H9 (cell line): ENCODE results near the gene COMT. TPM values are rescaled to one million over a fixed set of nuclear protein-coding genes. Genes with fewer than 3 reads are reported as not detected.

Experiments used
- DNase-seq: peaks from one replicate; pipeline ENCODE4 v3.0.0-alpha.2; 2017
- H2AFZ ChIP-seq: one replicate; pipeline ENCODE4 v1.6.1; 2013; ENCODE audit warnings: mild to moderate bottlenecking, low read length, control low read depth, moderate library complexity
- H2AK5ac ChIP-seq: 2 replicates; pipeline ENCODE4 v1.6.1; 2013; ENCODE audit warnings: low read length, control low read depth, mixed read lengths; ENCODE audit not compliant: insufficient read length
- H2BK120ac ChIP-seq: one replicate; pipeline ENCODE4 v1.6.1; 2013; ENCODE audit warnings: low read depth, mild to moderate bottlenecking, low read length, control low read depth, inconsistent platforms; ENCODE audit not compliant: poor library complexity, severe bottlenecking
- H2BK12ac ChIP-seq: 2 replicates; pipeline ENCODE4 v1.6.1; 2013; ENCODE audit warnings: low read length, control low read depth, mixed read lengths, low read depth; ENCODE audit not compliant: insufficient read length
- H2BK15ac ChIP-seq: 2 replicates; pipeline ENCODE4 v1.6.1; 2013; ENCODE audit warnings: low read depth, low read length, control low read depth
- H2BK20ac ChIP-seq: one replicate; pipeline ENCODE4 v1.6.1; 2013; ENCODE audit warnings: low read depth, mild to moderate bottlenecking, low read length, control low read depth, inconsistent platforms; ENCODE audit not compliant: poor library complexity, severe bottlenecking
- H2BK5ac ChIP-seq: 2 replicates; pipeline ENCODE4 v1.6.1; 2013; ENCODE audit warnings: low read length, control low read depth, mixed read lengths; ENCODE audit not compliant: insufficient read length
- H3K14ac ChIP-seq: 2 replicates; pipeline ENCODE4 v1.6.1; 2013; ENCODE audit warnings: low read length, control low read depth; ENCODE audit not compliant: insufficient read depth
- H3K18ac ChIP-seq: 2 replicates; pipeline ENCODE4 v1.6.1; 2013; ENCODE audit warnings: low read depth, mild to moderate bottlenecking, mixed read lengths, low read length, control low read depth; ENCODE audit not compliant: insufficient read length
- H3K23ac ChIP-seq: 2 replicates; pipeline ENCODE4 v1.6.1; 2013; ENCODE audit warnings: low read length, control low read depth, mixed read lengths, low read depth; ENCODE audit not compliant: insufficient read length
- H3K23me2 ChIP-seq: 2 replicates; pipeline ENCODE4 v1.6.1; 2013; ENCODE audit warnings: low read depth, mild to moderate bottlenecking, mixed read lengths, low read length, control low read depth; ENCODE audit not compliant: insufficient read length, poor library complexity, severe bottlenecking
- H3K27ac ChIP-seq: 2 replicates; pipeline ENCODE4 v1.5.1; 2013; ENCODE audit warnings: low read length, control low read depth, mixed read lengths, low read depth; ENCODE audit not compliant: insufficient read length
- H3K27me3 ChIP-seq: 2 replicates; pipeline ENCODE4 v1.6.1; 2013; ENCODE audit warnings: low read length, control low read depth, inconsistent platforms; ENCODE audit not compliant: insufficient read depth
- H3K4ac ChIP-seq: 2 replicates; pipeline ENCODE4 v1.6.1; 2013; ENCODE audit warnings: low read depth, mild to moderate bottlenecking, control low read depth, inconsistent platforms, low read length, moderate library complexity
- H3K4me1 ChIP-seq: 2 replicates; pipeline ENCODE4 v1.6.1; 2013; ENCODE audit warnings: low read length, control low read depth, inconsistent platforms; ENCODE audit not compliant: insufficient read depth
- H3K4me2 ChIP-seq: 2 replicates; pipeline ENCODE4 v1.6.1; 2013; ENCODE audit warnings: low read length, control low read depth, mixed read lengths; ENCODE audit not compliant: insufficient read length, insufficient read depth
- H3K56ac ChIP-seq: 2 replicates; pipeline ENCODE4 v1.6.1; 2013; ENCODE audit warnings: low read depth, mild to moderate bottlenecking, mixed read lengths, low read length, control low read depth; ENCODE audit not compliant: insufficient read length
- H3K79me1 ChIP-seq: 2 replicates; pipeline ENCODE4 v1.6.1; 2013; ENCODE audit warnings: low read depth, mild to moderate bottlenecking, moderate library complexity, low read length, control low read depth, inconsistent platforms; ENCODE audit not compliant: insufficient read depth, poor library complexity, severe bottlenecking
- H3K79me2 ChIP-seq: 2 replicates; pipeline ENCODE4 v1.6.1; 2013; ENCODE audit warnings: low read length, control low read depth, inconsistent platforms; ENCODE audit not compliant: insufficient read depth
- H3K9ac ChIP-seq: 2 replicates; pipeline ENCODE4 v1.6.1; 2013; ENCODE audit warnings: low read length, control low read depth, mixed read lengths; ENCODE audit not compliant: insufficient read length; ENCODE audit errors: extremely low read depth
- H3K9me3 ChIP-seq: one replicate; pipeline ENCODE4 v1.6.1; 2013; ENCODE audit warnings: low read depth, low read length, inconsistent platforms; ENCODE audit not compliant: control insufficient read depth
- H3T11ph ChIP-seq: one replicate; pipeline ENCODE4 v1.6.1; 2013; ENCODE audit warnings: mild to moderate bottlenecking, low read length, control low read depth, inconsistent platforms
- H4K20me1 ChIP-seq: one replicate; pipeline ENCODE4 v1.6.1; 2013; ENCODE audit not compliant: control insufficient read depth, insufficient read length, insufficient read depth
- H4K5ac ChIP-seq: 2 replicates; pipeline ENCODE4 v1.6.1; 2013; ENCODE audit warnings: low read depth, mild to moderate bottlenecking, mixed read lengths, low read length, control low read depth; ENCODE audit not compliant: insufficient read length
- H4K8ac ChIP-seq: replicated peaks from 2 replicates; pipeline ENCODE4 v1.6.1; 2013; ENCODE audit warnings: low read length, control low read depth, mixed read lengths, low read depth; ENCODE audit not compliant: insufficient read length
- H4K91ac ChIP-seq: 2 replicates; pipeline ENCODE4 v1.6.1; 2013; ENCODE audit warnings: low read depth, mild to moderate bottlenecking, moderate library complexity, mixed read lengths, low read length, control low read depth; ENCODE audit not compliant: insufficient read length
- H3K27ac Mint-ChIP-seq, 3 experiments: 2 replicates in 2 of 3; 3 replicates in 1 of 3; pipeline ENCODE4 v1.8.0; 2020 to 2021; ENCODE audit warnings: mixed read lengths in 3 of 3, mild to moderate bottlenecking in 1 of 3, moderate library complexity in 1 of 3
- H3K27me3 Mint-ChIP-seq: 2 replicates; pipeline ENCODE4 v1.8.0; 2021; ENCODE audit warnings: low read depth, mild to moderate bottlenecking, moderate library complexity, mixed read lengths
- H3K36me3 Mint-ChIP-seq, 3 experiments: 2 replicates in 2 of 3; 3 replicates in 1 of 3; pipeline ENCODE4 v1.8.0; 2020 to 2021; ENCODE audit warnings: low read depth in 3 of 3, mixed read lengths in 3 of 3; ENCODE audit not compliant: insufficient read depth in 1 of 3
- H3K4me1 Mint-ChIP-seq, 2 experiments: 2 replicates each; pipeline ENCODE4 v1.8.0; 2020; ENCODE audit warnings: mixed read lengths in 2 of 2
- H3K4me3 Mint-ChIP-seq, 2 experiments: 2 replicates in 1 of 2; 3 replicates in 1 of 2; pipeline ENCODE4 v1.8.0; 2020 to 2021; ENCODE audit warnings: mild to moderate bottlenecking in 2 of 2, mixed read lengths in 2 of 2, moderate library complexity in 1 of 2
- H3K9me3 Mint-ChIP-seq, 2 experiments: 2 replicates in 1 of 2; 3 replicates in 1 of 2; pipeline ENCODE4 v1.8.0; 2020; ENCODE audit warnings: mild to moderate bottlenecking in 2 of 2, mixed read lengths in 2 of 2, moderate library complexity in 1 of 2
- WGBS: extraction: QIAGEN DNeasy Blood & Tissue Kit; methylation state at CpG from one replicate; pipeline ENCODE4 v1.1.7; 2013; ENCODE audit warnings: missing lambda C conversion rate, low lambda C conversion rate, mixed read lengths; ENCODE audit not compliant: insufficient read length; ENCODE audit errors: extremely low coverage; 5-methylcytosine and 5-hydroxymethylcytosine counted together
- total RNA-seq: library from RNA; stranded (reverse); gene quantifications from 2 replicates; pipeline ENCODE4 v1.2.1, GENCODE V29; 2021
- TF ChIP-seq, protein P1 (sequence below): fragments of 200-600 bp; sonication (generic); conservative IDR thresholded peaks from 3 replicates; pipeline ENCODE4 v1.8.0; 2021; ENCODE audit warnings: antibody characterized with exemption, mild to moderate bottlenecking

The COMT gene
- total RNA-seq, 1 experiment from 2014 or later = 42.2 TPM

DNA sequence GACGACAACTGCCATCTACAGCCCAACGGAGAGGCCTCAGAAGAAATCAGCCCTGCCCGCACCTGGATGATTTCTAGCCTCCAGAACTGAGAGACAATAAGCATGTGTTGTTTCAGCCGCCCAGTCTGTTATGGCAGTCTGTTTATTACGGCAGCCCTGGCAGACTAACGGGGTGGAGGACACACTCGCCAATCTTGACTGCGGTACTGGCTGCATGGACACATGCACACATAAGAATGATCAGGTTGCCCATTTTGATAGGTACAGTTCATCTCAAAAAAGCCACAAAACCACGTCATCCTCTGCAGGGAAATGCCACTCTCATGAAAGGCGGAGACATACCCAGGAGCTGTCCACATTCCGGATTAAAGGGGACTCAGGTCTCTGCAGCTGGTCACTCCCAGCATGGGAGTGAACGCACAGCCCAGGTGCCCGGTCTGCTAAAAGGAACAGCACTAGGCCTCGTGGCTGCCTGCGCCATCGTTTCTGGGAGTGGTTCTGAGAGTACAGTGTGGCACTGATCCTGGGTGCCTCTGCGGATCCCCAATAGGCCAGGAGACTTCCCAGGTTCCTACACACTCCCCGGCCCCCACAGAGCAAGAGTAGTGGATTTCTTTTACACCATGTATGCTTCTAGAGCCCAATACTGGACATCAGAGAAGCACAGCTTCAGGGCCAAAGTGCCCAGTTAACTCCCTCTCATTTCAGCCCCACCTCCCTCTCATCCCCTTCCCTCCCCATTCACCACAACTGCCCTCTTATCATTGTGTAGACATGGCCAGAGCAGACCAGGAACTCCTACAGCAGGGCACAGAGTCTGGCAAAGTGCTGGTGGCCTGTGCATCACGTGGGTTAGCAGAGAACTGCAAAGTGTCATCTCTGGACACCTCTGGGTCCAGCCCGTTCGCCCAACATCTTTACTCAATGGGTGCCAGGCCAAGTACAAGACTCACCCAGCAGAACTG, 11.7 kb upstream of the COMT start:
- no peaks in the 10 kb centered on the region for H3K9me3 ChIP-seq
- no peak overlapping the region for H4K8ac ChIP-seq
- no peak overlapping the region for H3K4me3 Mint-ChIP-seq
- no peak overlapping the region for H2BK5ac ChIP-seq
- no peaks in the 10 kb centered on the region for H3K79me1 ChIP-seq
- H4K91ac ChIP-seq = no peak overlapping the region
- no peak overlapping the region for H2AFZ ChIP-seq
- no peak overlapping the region for H3K23ac ChIP-seq
- no peak overlapping the region for H3K9ac ChIP-seq
- H3K9me3 Mint-ChIP-seq = no peaks in the 10 kb centered on the region
- no CpG with 5 or more reads among the region's 21 CpGs for WGBS
- H3K27ac Mint-ChIP-seq = peak overlapping the region in 1 of 3 experiments; percentile 22; a peak in 4 of 7 replicates
- no peaks in the 10 kb centered on the region for H3K4me1 ChIP-seq
- no peaks in the 10 kb centered on the region for H3K23me2 ChIP-seq
- H3K14ac ChIP-seq = no peak overlapping the region
- no peak overlapping the region for H4K5ac ChIP-seq
- no peaks in the 10 kb centered on the region for H3K79me2 ChIP-seq
- H2BK20ac ChIP-seq = no peak overlapping the region
- H2AK5ac ChIP-seq = no peak overlapping the region
- DNase-seq = no peak
- H3K27ac ChIP-seq = no peak overlapping the region
- no peaks in the 10 kb centered on the region for H3K4me1 Mint-ChIP-seq
- H3K4me2 ChIP-seq = no peak overlapping the region
- no peaks in the 10 kb centered on the region; the same call in 1 of the 2 replicates for H3K27me3 ChIP-seq
- peaks cover 0 to 3% (median 0%) of the 10 kb centered on the region in 3 experiments; a peak in 1 of 7 replicates for H3K36me3 Mint-ChIP-seq
- H4K20me1 ChIP-seq = peaks cover 3% of the 10 kb centered on the region
- no peak overlapping the region for H2BK120ac ChIP-seq
- no peak overlapping the region for H3T11ph ChIP-seq
- no peak overlapping the region for H3K4ac ChIP-seq
- no peak overlapping the region for H3K56ac ChIP-seq
- H3K27me3 Mint-ChIP-seq = peaks cover 2% of the 10 kb centered on the region; the same call in 1 of the 2 replicates
- no peak overlapping the region for H2BK12ac ChIP-seq
- H2BK15ac ChIP-seq = no peak overlapping the region
- TF ChIP-seq, protein P1, sequence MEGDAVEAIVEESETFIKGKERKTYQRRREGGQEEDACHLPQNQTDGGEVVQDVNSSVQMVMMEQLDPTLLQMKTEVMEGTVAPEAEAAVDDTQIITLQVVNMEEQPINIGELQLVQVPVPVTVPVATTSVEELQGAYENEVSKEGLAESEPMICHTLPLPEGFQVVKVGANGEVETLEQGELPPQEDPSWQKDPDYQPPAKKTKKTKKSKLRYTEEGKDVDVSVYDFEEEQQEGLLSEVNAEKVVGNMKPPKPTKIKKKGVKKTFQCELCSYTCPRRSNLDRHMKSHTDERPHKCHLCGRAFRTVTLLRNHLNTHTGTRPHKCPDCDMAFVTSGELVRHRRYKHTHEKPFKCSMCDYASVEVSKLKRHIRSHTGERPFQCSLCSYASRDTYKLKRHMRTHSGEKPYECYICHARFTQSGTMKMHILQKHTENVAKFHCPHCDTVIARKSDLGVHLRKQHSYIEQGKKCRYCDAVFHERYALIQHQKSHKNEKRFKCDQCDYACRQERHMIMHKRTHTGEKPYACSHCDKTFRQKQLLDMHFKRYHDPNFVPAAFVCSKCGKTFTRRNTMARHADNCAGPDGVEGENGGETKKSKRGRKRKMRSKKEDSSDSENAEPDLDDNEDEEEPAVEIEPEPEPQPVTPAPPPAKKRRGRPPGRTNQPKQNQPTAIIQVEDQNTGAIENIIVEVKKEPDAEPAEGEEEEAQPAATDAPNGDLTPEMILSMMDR = no peak
- no peak overlapping the region for H3K18ac ChIP-seq
